IMR-90 (cell line): Measurements from ENCODE around the gene PRKAG3. TPM values are rescaled to one million over a fixed set of nuclear protein-coding genes. Genes with fewer than 3 reads are reported as not detected.

Experiments
- ATAC-seq: fragments of 200-7000 bp; cut with Tn5 transposase; 2 replicates; pipeline ENCODE4 v1.9.1; 2020; ENCODE audit warnings: low read depth, mild to moderate bottlenecking, moderate library complexity
- BruUV-seq: library from RNA; stranded (reverse); fragments of 400-500 nt; replicated peaks from 2 replicates; lab custom pipeline; 2021; lab: Mats Ljungman, UMichigan
- CTCF ChIA-PET: fragments of 300-600 bp; formaldehyde crosslinking; extraction: SDS; loops from one replicate; lab custom pipeline; 2021; ENCODE audit warnings: antibody characterized with exemption; lab: Yijun Ruan, JAX
- POLR2A ChIA-PET: fragments of 300-600 bp; sonication (Branson Sonifier 250); formaldehyde crosslinking; loops from one replicate; lab custom pipeline; 2022; ENCODE audit warnings: antibody characterized with exemption; ENCODE audit not compliant: unreplicated experiment; lab: Charles Lee
- DNase-seq: peaks from one replicate; pipeline ENCODE4 v3.0.0; 2013
- H2AFZ ChIP-seq: replicated peaks from 2 replicates; pipeline ENCODE3; 2013; ENCODE audit warnings: low read length, mild to moderate bottlenecking; ENCODE audit not compliant: poor library complexity
- H2AK5ac ChIP-seq: 2 replicates; pipeline ENCODE4 v1.6.1; 2013; ENCODE audit warnings: low read depth, low read length, inconsistent platforms
- H2AK9ac ChIP-seq: replicated peaks from 2 replicates; pipeline ENCODE3; 2013; ENCODE audit warnings: mild to moderate bottlenecking, low read depth, low read length, moderate library complexity; ENCODE audit not compliant: poor library complexity
- H2BK120ac ChIP-seq: 2 replicates; pipeline ENCODE4 v1.6.1; 2013; ENCODE audit warnings: low read depth, low read length, inconsistent platforms
- H2BK15ac ChIP-seq: 3 replicates; pipeline ENCODE4 v1.6.1; 2013; ENCODE audit warnings: low read depth, low read length, inconsistent platforms
- H2BK20ac ChIP-seq: 2 replicates; pipeline ENCODE4 v1.6.1; 2013; ENCODE audit warnings: low read depth, mild to moderate bottlenecking, inconsistent platforms, low read length, moderate library complexity
- H2BK5ac ChIP-seq: 2 replicates; pipeline ENCODE4 v1.6.1; 2013; ENCODE audit warnings: mild to moderate bottlenecking, low read depth, low read length, inconsistent platforms; ENCODE audit not compliant: poor library complexity, severe bottlenecking
- H3K14ac ChIP-seq: replicated peaks from 2 replicates; pipeline ENCODE4 v1.6.1; 2013; ENCODE audit warnings: low read depth, low read length, inconsistent platforms
- H3K18ac ChIP-seq: 2 replicates; pipeline ENCODE4 v1.6.1; 2013; ENCODE audit warnings: low read depth, low read length, control low read depth
- H3K23ac ChIP-seq: 2 replicates; pipeline ENCODE4 v1.6.1; 2013; ENCODE audit warnings: low read depth, low read length, inconsistent platforms
- H3K27ac ChIP-seq: 2 replicates; pipeline ENCODE4 v1.5.1; 2013; ENCODE audit warnings: mild to moderate bottlenecking, control low read depth, low read length; ENCODE audit not compliant: insufficient read depth
- H3K27me3 ChIP-seq: 2 replicates; pipeline ENCODE4 v1.6.1; 2013; ENCODE audit warnings: low read length; ENCODE audit not compliant: control insufficient read depth, insufficient read depth
- H3K36me3 ChIP-seq: 2 replicates; pipeline ENCODE4 v1.6.1; 2013; ENCODE audit warnings: low read length, mixed read lengths; ENCODE audit not compliant: control insufficient read depth, insufficient read depth
- H3K4ac ChIP-seq: 2 replicates; pipeline ENCODE4 v1.6.1; 2013; ENCODE audit warnings: low read depth, low read length, inconsistent platforms
- H3K4me1 ChIP-seq: 2 replicates; pipeline ENCODE4 v1.6.1; 2013; ENCODE audit warnings: low read length, mixed read lengths; ENCODE audit not compliant: control insufficient read depth, insufficient read depth
- H3K4me2 ChIP-seq: 2 replicates; pipeline ENCODE4 v1.6.1; 2013; ENCODE audit warnings: low read depth, mild to moderate bottlenecking, control low read depth, low read length, moderate library complexity
- H3K4me3 ChIP-seq: 2 replicates; pipeline ENCODE4 v1.5.1; 2013; ENCODE audit warnings: low read depth, mild to moderate bottlenecking, control low read depth, low read length, moderate library complexity; ENCODE audit not compliant: insufficient read depth
- H3K56ac ChIP-seq: 2 replicates; pipeline ENCODE4 v1.6.1; 2013; ENCODE audit warnings: low read length, inconsistent platforms; ENCODE audit not compliant: insufficient read depth; ENCODE audit errors: extremely low read depth
- H3K79me1 ChIP-seq, 2 experiments: 2 replicates each; pipeline ENCODE4 v1.6.1; 2013; ENCODE audit warnings: low read length in 2 of 2, inconsistent platforms in 1 of 2, low read depth in 1 of 2
- H3K9ac ChIP-seq: 2 replicates; pipeline ENCODE4 v1.6.1; 2013; ENCODE audit warnings: low read depth, low read length, control low read depth
- H3K9me1 ChIP-seq: 2 replicates; pipeline ENCODE4 v1.6.1; 2013; ENCODE audit warnings: low read length, inconsistent platforms; ENCODE audit not compliant: insufficient read depth
- H3K9me3 ChIP-seq: 2 replicates; pipeline ENCODE4 v1.6.1; 2013; ENCODE audit warnings: low read length; ENCODE audit not compliant: control insufficient read depth, insufficient read depth
- H4K20me1 ChIP-seq: 2 replicates; pipeline ENCODE4 v1.6.1; 2013; ENCODE audit warnings: low read length, inconsistent platforms; ENCODE audit not compliant: insufficient read depth
- H4K5ac ChIP-seq: 2 replicates; pipeline ENCODE4 v1.6.1; 2013; ENCODE audit warnings: mild to moderate bottlenecking, low read depth, low read length, control low read depth
- H4K8ac ChIP-seq, 2 experiments: 2 replicates each; pipeline ENCODE4 v1.6.1; 2013; ENCODE audit warnings: low read depth in 2 of 2, low read length in 2 of 2, control low read depth in 1 of 2, inconsistent platforms in 1 of 2
- H4K91ac ChIP-seq: 2 replicates; pipeline ENCODE4 v1.6.1; 2013; ENCODE audit warnings: low read depth, low read length, inconsistent platforms; ENCODE audit not compliant: insufficient read depth
- CEBPB ChIP-seq: IDR thresholded peaks from 2 replicates; pipeline ENCODE4 v1.6.1; 2012; ENCODE audit warnings: low read depth, low read length, improper control_type of control experiment
- CHD1 ChIP-seq: IDR thresholded peaks from 2 replicates; pipeline ENCODE4 v1.6.1; 2012; ENCODE audit warnings: low read depth, low read length, improper control_type of control experiment
- CTCF ChIP-seq: conservative IDR thresholded peaks from 2 replicates; pipeline ENCODE4 v1.5.1; 2012; ENCODE audit warnings: mild to moderate bottlenecking, low read depth, low read length, improper control_type of control experiment
- MAFK ChIP-seq: IDR thresholded peaks from 2 replicates; pipeline ENCODE4 v1.6.1; 2012; ENCODE audit warnings: low read depth, low read length, improper control_type of control experiment
- MAZ ChIP-seq: IDR thresholded peaks from 2 replicates; pipeline ENCODE4 v1.6.1; 2012; ENCODE audit warnings: low read depth, mild to moderate bottlenecking, low read length, improper control_type of control experiment, moderate library complexity, borderline replicate concordance
- MXI1 ChIP-seq: IDR thresholded peaks from 2 replicates; pipeline ENCODE4 v1.6.1; 2012; ENCODE audit warnings: low read depth, mild to moderate bottlenecking, low read length, moderate library complexity, borderline replicate concordance
- NFE2L2 ChIP-seq: fragments of 150-350 bp; IDR thresholded peaks from 2 replicates; pipeline ENCODE4 v1.6.1; 2016; ENCODE audit warnings: low read depth, mild to moderate bottlenecking, low read length
- RAD21 ChIP-seq: IDR thresholded peaks from 2 replicates; pipeline ENCODE4 v1.6.1; 2012; ENCODE audit warnings: low read length, improper control_type of control experiment
- RCOR1 ChIP-seq: IDR thresholded peaks from 2 replicates; pipeline ENCODE4 v1.6.1; 2012; ENCODE audit warnings: mild to moderate bottlenecking, low read length, improper control_type of control experiment; ENCODE audit not compliant: insufficient replicate concordance
- USF2 ChIP-seq: fragments of 150-350 bp; IDR thresholded peaks from 2 replicates; pipeline ENCODE4 v1.6.1; 2017; ENCODE audit warnings: mild to moderate bottlenecking, antibody characterized with exemption, low read length, low read depth
- WGBS, 2 experiments: methylation state at CpG; one replicate each; pipeline versions ENCODE4 v1.1.5 to v1.1.7; 2013; ENCODE audit warnings: missing lambda C conversion rate in 2 of 2; ENCODE audit not compliant: insufficient read length in 1 of 2; ENCODE audit errors: extremely low coverage in 2 of 2; 5-methylcytosine and 5-hydroxymethylcytosine counted together
- dilution Hi-C: fragments of 300-500 bp; cut with HindIII; formaldehyde crosslinking; loops from one replicate; pipeline ENCODE4 v1.14.3; 2018; ENCODE audit warnings: low sequenced_read_pairs; ENCODE audit not compliant: unreplicated experiment
- in situ Hi-C: fragments of 300-500 bp; cut with MboI; formaldehyde crosslinking; loops from 3 replicates; pipeline ENCODE4 v1.14.3; 2019; ENCODE audit warnings: low sequenced_read_pairs, inconsistent platforms, mixed read lengths
- intact Hi-C: fragments of 100-400 bp; cut with micrococcal nuclease; formaldehyde crosslinking; loops from 2 replicates; pipeline ENCODE4 v1.10.0; 2022
- polyA plus RNA-seq, 3 experiments: library from polyadenylated mRNA; depleted of rRNA; stranded (reverse); fragments of >200 nt; gene quantifications; 2 replicates each; pipeline ENCODE4 v1.2.3, GENCODE V29; 2012; ENCODE audit warnings: low replicate concordance in 1 of 3
- total RNA-seq: library from RNA; depleted of rRNA; stranded (reverse); fragments of >200 nt; gene quantifications from 2 replicates; pipeline ENCODE4 v1.2.3, GENCODE V29; 2012

PRKAG3 gene
- total and polyA plus RNA-seq, 2 of the 4 experiments (the other 2 are of a cell fraction): not detected

DNA sequence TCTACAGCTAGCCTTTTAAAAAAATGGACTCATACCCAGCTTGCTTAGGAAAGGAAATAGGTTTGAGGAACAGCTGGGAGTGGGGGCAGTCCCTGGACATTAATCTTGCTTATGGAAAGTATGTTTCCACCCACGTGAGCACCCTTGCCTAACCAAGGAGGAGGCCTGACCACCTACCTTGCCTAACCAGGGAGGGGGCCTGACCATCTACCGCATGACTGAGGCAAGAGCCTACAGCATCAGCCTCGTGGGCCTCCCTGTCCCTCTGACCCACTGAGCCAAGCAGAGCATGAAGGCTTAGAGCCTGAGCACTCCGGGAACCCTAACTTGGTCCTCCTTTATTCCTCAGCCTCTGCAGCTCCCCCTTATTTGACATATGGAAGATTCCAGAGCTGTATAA is 20.2 kb downstream of the PRKAG3 start:
- no peaks in the 10 kb centered on the region for H4K20me1 ChIP-seq
- H3K4ac ChIP-seq: peak overlapping the region; percentile 59
- no peaks in the 10 kb centered on the region for H3K9me3 ChIP-seq
- peak overlapping the region; percentile 7 for H3K18ac ChIP-seq
- H2BK15ac ChIP-seq: no peak overlapping the region; the same call in 2 of the 3 replicates
- H4K8ac ChIP-seq: no peak overlapping the region
- ATAC-seq (no peak), DNase-seq (peak; percentile 52)
- TF ChIP-seq CEBPB (no peak), RAD21 (no peak), CTCF (no peak), RCOR1 (no peak), MXI1 (no peak), MAFK (no peak), NFE2L2 (no peak), CHD1 (no peak), MAZ (no peak), USF2 (no peak)
- peaks cover 5% of the 10 kb centered on the region; the same call in 1 of the 2 replicates for H3K9me1 ChIP-seq
- H3K4me3 ChIP-seq: no peak overlapping the region
- no peak overlapping the region for H3K4me2 ChIP-seq
- H3K27ac ChIP-seq: no peak overlapping the region
- H2BK5ac ChIP-seq: no peak overlapping the region
- WGBS, 2 experiments: 86% methylated on average over 2 of the region's 4 CpGs; no CpG with 5 or more reads in 1 of the 2 experiments
- no peak overlapping the region for H2BK120ac ChIP-seq
- peak overlapping the region; percentile 64; the same call in 1 of the 2 replicates for H2AK5ac ChIP-seq
- no peaks in the 10 kb centered on the region; the same call in 1 of the 2 replicates for H3K27me3 ChIP-seq
- H2AK9ac ChIP-seq: no peak overlapping the region
- H4K91ac ChIP-seq: peak overlapping the region; percentile 44; the same call in 1 of the 2 replicates
- H3K79me1 ChIP-seq: no peaks in the 10 kb centered on the region; a peak in 1 of 4 replicates
- POLR2A ChIA-PET: no interaction called here
- H2BK20ac ChIP-seq: no peak overlapping the region
- in situ Hi-C loops: no loop called here
- no peak overlapping the region for H3K9ac ChIP-seq
- H3K4me1 ChIP-seq: peaks cover 2% of the 10 kb centered on the region
- dilution Hi-C loops: no loop called here
- H3K36me3 ChIP-seq: peaks cover 24% of the 10 kb centered on the region
- no peak overlapping the region for H3K56ac ChIP-seq
- H3K14ac ChIP-seq: no peak overlapping the region
- H2AFZ ChIP-seq: no peak overlapping the region
- H4K5ac ChIP-seq: 0 out of 2 replicates have a peak overlapping the region, but pooled peaks have one; percentile 26
- intact Hi-C loops: no loop called here
- no peak overlapping the region for H3K23ac ChIP-seq
- BruUV-seq: no TSS peak
- CTCF ChIA-PET: no interaction called here
